ENCODE results near the gene DNAAF8.

The DNAAF8 gene

DNA sequence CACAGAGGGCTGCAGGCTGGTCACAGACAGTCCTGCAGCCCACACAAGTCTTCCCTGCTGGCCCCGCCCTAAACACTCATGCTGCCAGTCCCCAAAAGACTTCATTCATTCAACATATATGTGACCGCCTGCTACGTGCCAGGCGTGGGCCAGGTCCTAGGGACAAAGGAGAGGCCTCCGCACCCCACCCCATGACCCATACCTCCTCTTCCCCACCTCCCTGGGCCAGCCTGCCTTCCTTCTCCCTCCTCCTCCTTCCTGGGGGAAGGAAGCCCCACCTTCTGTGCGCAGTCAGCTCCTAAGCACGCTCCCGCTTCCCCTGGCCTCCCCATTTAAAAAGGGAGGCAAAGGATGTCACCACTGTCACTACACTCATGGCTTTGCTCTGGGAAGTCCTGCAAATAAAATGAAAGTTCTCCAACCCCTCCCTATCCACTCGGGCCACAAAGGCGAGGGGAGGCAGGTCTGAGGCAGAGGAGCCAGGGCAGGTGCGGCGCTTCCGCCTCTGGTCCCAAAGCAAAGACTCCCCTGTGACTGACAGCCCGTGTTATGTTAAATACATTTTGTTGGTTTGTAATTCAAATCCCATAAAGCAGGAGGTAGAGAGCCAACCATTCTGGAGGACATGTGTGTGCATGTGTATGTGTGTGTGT lies 9.0 kb downstream of the DNAAF8 start:
- DNase-seq (ENCODE audit: low read depth, low spot score): no peak
- peaks cover 8% of the 10 kb centered on the region for H3K4me1 ChIP-seq (ENCODE audit: insufficient read depth, insufficient read length)
- no peak for TF ChIP-seq ZNF274 (IDR thresholded peaks at IDR 0.05; ENCODE audit: low read depth, low read length)
- no peak for TF ChIP-seq SUZ12 (IDR thresholded peaks at IDR 0.05; ENCODE audit: extremely low read depth, insufficient read depth, insufficient read length)
- no peak for TF ChIP-seq YY1 (IDR thresholded peaks at IDR 0.05; ENCODE audit: insufficient read depth, insufficient read length)
- H3K36me3 ChIP-seq (ENCODE audit: insufficient read depth, insufficient read length, low read length): peaks cover under 1% of the 10 kb centered on the region
- H3K9ac ChIP-seq (ENCODE audit: insufficient read length, low read depth): no peak overlapping the region
- H3K4me3 ChIP-seq (ENCODE audit: insufficient read length, low read depth): no peak overlapping the region
- H3K27me3 ChIP-seq (ENCODE audit: insufficient read depth, insufficient read length): no peaks in the 10 kb centered on the region
- H3K9me3 ChIP-seq (ENCODE audit: insufficient read depth, low read length): no peaks in the 10 kb centered on the region

GRCh38 chr16:4744555-4745273 lies 10.4 kb downstream of the DNAAF8 start:
- Histone ChIP-seq H3K9me3 (ENCODE audit: insufficient read depth, low read length) (no peaks in the 10 kb centered on the region), H3K9ac (ENCODE audit: insufficient read length, low read depth) (peak overlapping the region; percentile 26), H3K4me1 (ENCODE audit: insufficient read depth, insufficient read length) (peaks cover 8% of the 10 kb centered on the region), H3K27me3 (ENCODE audit: insufficient read depth, insufficient read length) (no peaks in the 10 kb centered on the region), H3K4me3 (ENCODE audit: insufficient read length, low read depth) (no peak overlapping the region), H3K36me3 (ENCODE audit: insufficient read depth, insufficient read length, low read length) (peaks cover 12% of the 10 kb centered on the region)
- DNase-seq (ENCODE audit: low read depth, low spot score): no peak
- TF ChIP-seq YY1 (IDR thresholded peaks at IDR 0.05; ENCODE audit: insufficient read depth, insufficient read length) (no peak), SUZ12 (IDR thresholded peaks at IDR 0.05; ENCODE audit: extremely low read depth, insufficient read depth, insufficient read length) (no peak), ZNF274 (IDR thresholded peaks at IDR 0.05; ENCODE audit: low read depth, low read length) (no peak)

GRCh38 chr16:4745274-4745569 lies 10.9 kb downstream of the DNAAF8 start:
- Histone ChIP-seq H3K9me3 (ENCODE audit: insufficient read depth, low read length) (no peaks in the 10 kb centered on the region), H3K9ac (ENCODE audit: insufficient read length, low read depth) (no peak overlapping the region), H3K4me3 (ENCODE audit: insufficient read length, low read depth) (no peak overlapping the region), H3K36me3 (ENCODE audit: insufficient read depth, insufficient read length, low read length) (peaks cover 17% of the 10 kb centered on the region), H3K27me3 (ENCODE audit: insufficient read depth, insufficient read length) (no peaks in the 10 kb centered on the region), H3K4me1 (ENCODE audit: insufficient read depth, insufficient read length) (peaks cover 8% of the 10 kb centered on the region)
- DNase-seq (ENCODE audit: low read depth, low spot score): no peak
- TF ChIP-seq SUZ12 (IDR thresholded peaks at IDR 0.05; ENCODE audit: extremely low read depth, insufficient read depth, insufficient read length): no peak
- TF ChIP-seq ZNF274 (IDR thresholded peaks at IDR 0.05; ENCODE audit: low read depth, low read length): no peak

- no peak overlapping the region for H3K4me3 ChIP-seq (ENCODE audit: insufficient read length, low read depth)
- H3K9ac ChIP-seq (ENCODE audit: insufficient read length, low read depth): no peak overlapping the region
- DNase-seq (ENCODE audit: low read depth, low spot score): no peak
- H3K36me3 ChIP-seq (ENCODE audit: insufficient read depth, insufficient read length, low read length): peaks cover 25% of the 10 kb centered on the region
- H3K27me3 ChIP-seq (ENCODE audit: insufficient read depth, insufficient read length): no peaks in the 10 kb centered on the region
- TF ChIP-seq YY1 (IDR thresholded peaks at IDR 0.05; ENCODE audit: insufficient read depth, insufficient read length) (no peak), ZNF274 (IDR thresholded peaks at IDR 0.05; ENCODE audit: low read depth, low read length) (no peak), SUZ12 (IDR thresholded peaks at IDR 0.05; ENCODE audit: extremely low read depth, insufficient read depth, insufficient read length) (no peak)
- H3K9me3 ChIP-seq (ENCODE audit: insufficient read depth, low read length): no peaks in the 10 kb centered on the region
- H3K4me1 ChIP-seq (ENCODE audit: insufficient read depth, insufficient read length): peaks cover 6% of the 10 kb centered on the region
These were observed 11.9 kb downstream of the DNAAF8 start for GRCh38 chr16:4746215-4746614.

- Histone ChIP-seq H3K4me3 (ENCODE audit: insufficient read length, low read depth) (no peak overlapping the region), H3K36me3 (ENCODE audit: insufficient read depth, insufficient read length, low read length) (peaks cover 34% of the 10 kb centered on the region), H3K9ac (ENCODE audit: insufficient read length, low read depth) (no peak overlapping the region), H3K27me3 (ENCODE audit: insufficient read depth, insufficient read length) (no peaks in the 10 kb centered on the region), H3K9me3 (ENCODE audit: insufficient read depth, low read length) (no peaks in the 10 kb centered on the region), H3K4me1 (ENCODE audit: insufficient read depth, insufficient read length) (peaks cover 6% of the 10 kb centered on the region)
- no peak for TF ChIP-seq YY1 (IDR thresholded peaks at IDR 0.05; ENCODE audit: insufficient read depth, insufficient read length)
- no peak for TF ChIP-seq ZNF274 (IDR thresholded peaks at IDR 0.05; ENCODE audit: low read depth, low read length)
- no peak for TF ChIP-seq SUZ12 (IDR thresholded peaks at IDR 0.05; ENCODE audit: extremely low read depth, insufficient read depth, insufficient read length)
- no peak for DNase-seq (ENCODE audit: low read depth, low spot score)
These were observed 12.7 kb downstream of the DNAAF8 start for GRCh38 chr16:4746991-4747574.

DNA sequence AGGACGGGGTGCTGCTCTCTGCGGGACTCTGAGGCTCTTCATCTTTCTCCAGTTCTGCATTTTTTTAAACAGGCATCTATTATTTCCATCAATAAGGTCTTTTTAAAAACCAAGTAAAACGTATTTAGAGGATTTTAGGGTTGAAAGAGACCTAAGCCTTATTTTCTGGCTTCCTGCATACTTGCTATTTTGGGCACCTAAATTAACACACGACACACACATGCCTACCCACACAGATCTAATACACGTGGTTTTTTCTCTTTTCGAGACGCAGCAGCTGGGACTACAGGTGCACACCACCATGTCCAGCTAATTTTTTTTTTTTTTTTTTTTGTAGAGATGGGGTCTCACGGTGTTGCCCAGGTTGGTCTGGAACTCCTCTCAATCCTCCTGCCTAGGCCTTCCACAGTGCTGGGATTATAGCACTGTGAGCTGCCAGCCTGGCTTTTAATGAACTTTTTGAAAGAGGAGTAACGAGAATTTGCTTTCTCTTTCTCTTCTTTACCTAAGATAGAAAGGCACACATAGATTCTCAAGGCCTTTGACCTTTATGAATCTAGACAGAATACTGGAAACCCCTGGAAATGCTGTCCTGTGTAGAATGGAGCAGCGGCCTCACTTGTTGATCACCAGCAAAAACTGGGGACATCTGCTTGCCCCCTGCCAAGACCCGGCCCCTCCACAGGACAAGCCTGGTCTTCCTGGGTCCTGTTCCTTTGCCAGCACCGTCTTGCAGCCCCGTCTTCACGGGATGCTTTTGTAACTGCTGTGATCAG lies 13.8 kb downstream of the DNAAF8 start:
- no peak for DNase-seq (ENCODE audit: low read depth, low spot score)
- no peak overlapping the region for H3K9ac ChIP-seq (ENCODE audit: insufficient read length, low read depth)
- no peak overlapping the region for H3K4me3 ChIP-seq (ENCODE audit: insufficient read length, low read depth)
- peaks cover 44% of the 10 kb centered on the region for H3K36me3 ChIP-seq (ENCODE audit: insufficient read depth, insufficient read length, low read length)
- no peaks in the 10 kb centered on the region for H3K9me3 ChIP-seq (ENCODE audit: insufficient read depth, low read length)
- H3K4me1 ChIP-seq (ENCODE audit: insufficient read depth, insufficient read length): peaks cover 6% of the 10 kb centered on the region
- TF ChIP-seq YY1 (IDR thresholded peaks at IDR 0.05; ENCODE audit: insufficient read depth, insufficient read length) (no peak), ZNF274 (IDR thresholded peaks at IDR 0.05; ENCODE audit: low read depth, low read length) (no peak), SUZ12 (IDR thresholded peaks at IDR 0.05; ENCODE audit: extremely low read depth, insufficient read depth, insufficient read length) (no peak)
- no peaks in the 10 kb centered on the region for H3K27me3 ChIP-seq (ENCODE audit: insufficient read depth, insufficient read length)
